DND-41 (cell line): ENCODE measurements around the gene TM9SF4.

Experiments used
- EZH2 ChIP-seq: IDR thresholded peaks from 3 replicates; pipeline ENCODE4 v1.6.1; 2012; ENCODE audit warnings: borderline replicate concordance, low read depth, mild to moderate bottlenecking, moderate library complexity, low read length, inconsistent platforms; ENCODE audit not compliant: severe bottlenecking
- TF ChIP-seq, protein P1 (sequence below): IDR thresholded peaks from 2 replicates; pipeline ENCODE4 v1.5.1; 2012; ENCODE audit warnings: borderline replicate concordance, low read length, moderate library complexity, mild to moderate bottlenecking; ENCODE audit not compliant: poor library complexity, severe bottlenecking; ENCODE audit errors: extremely low read depth

- TF ChIP-seq, protein P1, sequence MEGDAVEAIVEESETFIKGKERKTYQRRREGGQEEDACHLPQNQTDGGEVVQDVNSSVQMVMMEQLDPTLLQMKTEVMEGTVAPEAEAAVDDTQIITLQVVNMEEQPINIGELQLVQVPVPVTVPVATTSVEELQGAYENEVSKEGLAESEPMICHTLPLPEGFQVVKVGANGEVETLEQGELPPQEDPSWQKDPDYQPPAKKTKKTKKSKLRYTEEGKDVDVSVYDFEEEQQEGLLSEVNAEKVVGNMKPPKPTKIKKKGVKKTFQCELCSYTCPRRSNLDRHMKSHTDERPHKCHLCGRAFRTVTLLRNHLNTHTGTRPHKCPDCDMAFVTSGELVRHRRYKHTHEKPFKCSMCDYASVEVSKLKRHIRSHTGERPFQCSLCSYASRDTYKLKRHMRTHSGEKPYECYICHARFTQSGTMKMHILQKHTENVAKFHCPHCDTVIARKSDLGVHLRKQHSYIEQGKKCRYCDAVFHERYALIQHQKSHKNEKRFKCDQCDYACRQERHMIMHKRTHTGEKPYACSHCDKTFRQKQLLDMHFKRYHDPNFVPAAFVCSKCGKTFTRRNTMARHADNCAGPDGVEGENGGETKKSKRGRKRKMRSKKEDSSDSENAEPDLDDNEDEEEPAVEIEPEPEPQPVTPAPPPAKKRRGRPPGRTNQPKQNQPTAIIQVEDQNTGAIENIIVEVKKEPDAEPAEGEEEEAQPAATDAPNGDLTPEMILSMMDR, result no peak
- no peak for TF ChIP-seq EZH2
Observed at GRCh38 chr20:32113591-32114260, 4.2 kb downstream of the TM9SF4 start.
